ENCODE measurements around the gene CREB5. TPM values are rescaled to one million over a fixed set of nuclear protein-coding genes. Genes with fewer than 3 reads are reported as not detected.

CREB5 gene
- total and polyA plus RNA-seq, 2 of the 13 experiments (the other 11 are each of a cell fraction or from before 2014, with no cell fraction given): 0.38 to 0.71 TPM

GRCh38 chr7:28447071-28447470 is 34.8 kb downstream of the CREB5 start:
- intact Hi-C loops (cut with micrococcal nuclease; ENCODE audit: unreplicated experiment) (no loop called here), in situ Hi-C loops (cut with HindIII; ENCODE audit: extremely low pct_ligation_motif_present, low pct_unique_long_range_greater_than_20kb) (no loop called here)
- CTCF ChIA-PET (ENCODE audit: low intra/inter-chr PET ratio, low total read pairs): no interaction called here
- no peak for ATAC-seq
- H3K4me3 ChIP-seq (replicated peaks in 1 of 3; ENCODE audit: insufficient read depth in 1 of 3, low read depth in 2 of 3, low read length in 3 of 3): no peak overlapping the region
- no peak overlapping the region for H2AFZ ChIP-seq (ENCODE audit: low read length)
- 77% methylated on average over 5 of the region's 5 CpGs for WGBS (ENCODE audit: low lambda C conversion rate)
- no peak overlapping the region for H3K27ac ChIP-seq (ENCODE audit: extremely low read length, insufficient read depth, low read length)
- no peaks in the 10 kb centered on the region for H3K4me1 ChIP-seq (ENCODE audit: insufficient read depth, low read length)
- H3K9me3 ChIP-seq (ENCODE audit: low read length): no peaks in the 10 kb centered on the region
- no peaks in the 10 kb centered on the region for H3K79me2 ChIP-seq (ENCODE audit: insufficient read depth, low read length)
- POLR2A ChIA-PET: no interaction called here
- no peak for FAIRE-seq
- no peak overlapping the region for H3K4me2 ChIP-seq (ENCODE audit: low read depth, low read length)
- no peaks in the 10 kb centered on the region for H4K20me1 ChIP-seq (ENCODE audit: insufficient read depth, low read length)
- no peak for DNase-seq (ENCODE audit: low spot score)
- H3K27me3 ChIP-seq (ENCODE audit: control insufficient read depth in 1 of 2, insufficient read depth in 2 of 2, low read length in 2 of 2): no peaks in the 10 kb centered on the region; a peak in 1 of 5 replicates
- no peaks in the 10 kb centered on the region for H3K36me3 ChIP-seq (replicated peaks in 1 of 2; ENCODE audit: control insufficient read depth in 1 of 2, insufficient read depth in 2 of 2, low read length in 2 of 2)
- BruUV-seq (replicated peaks): no TSS peak
- no peak overlapping the region for H3K9ac ChIP-seq (ENCODE audit: insufficient read depth, low read depth, low read length)
- TF ChIP-seq, protein P1, sequence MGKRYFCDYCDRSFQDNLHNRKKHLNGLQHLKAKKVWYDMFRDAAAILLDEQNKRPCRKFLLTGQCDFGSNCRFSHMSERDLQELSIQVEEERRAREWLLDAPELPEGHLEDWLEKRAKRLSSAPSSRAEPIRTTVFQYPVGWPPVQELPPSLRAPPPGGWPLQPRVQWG (CRISPR knock-in tag; IDR thresholded peaks at IDR 0.05; ENCODE audit: borderline replicate concordance, low read depth): no peak
- TF ChIP-seq SMAD3 (CRISPR knock-in tag; IDR thresholded peaks at IDR 0.05) (no peak), JUND (CRISPR knock-in tag; IDR thresholded peaks at IDR 0.05) (no peak), HMGA1 (CRISPR knock-in tag; conservative IDR thresholded peaks at IDR 0.05) (no peak), YY1 (IDR thresholded peaks at IDR 0.05; ENCODE audit: insufficient read depth, insufficient replicate concordance, low read depth, low read length) (no peak), SRSF4 (IDR thresholded peaks at IDR 0.05; ENCODE audit: low read depth, low read length, poor library complexity, severe bottlenecking) (no peak), ZC3H13 (CRISPR knock-in tag; IDR thresholded peaks at IDR 0.05) (no peak), PCBP1 (IDR thresholded peaks at IDR 0.05; ENCODE audit: borderline replicate concordance, low read depth, low read length) (no peak), PTBP1 (IDR thresholded peaks at IDR 0.05; ENCODE audit: low read depth, low read length, poor library complexity, severe bottlenecking) (no peak)

- intact Hi-C loops (cut with micrococcal nuclease; ENCODE audit: unreplicated experiment): no loop called here
- ChIA-PET CTCF (ENCODE audit: low intra/inter-chr PET ratio, low total read pairs) (no interaction called here), POLR2A (no interaction called here)
- Histone ChIP-seq H3K9me3 (ENCODE audit: low read length) (no peaks in the 10 kb centered on the region), H3K9ac (ENCODE audit: insufficient read depth, low read depth, low read length) (no peak overlapping the region), H3K4me2 (ENCODE audit: low read depth, low read length) (no peak overlapping the region), H3K27me3 (ENCODE audit: control insufficient read depth in 1 of 2, insufficient read depth in 2 of 2, low read length in 2 of 2) (no peaks in the 10 kb centered on the region; a peak in 1 of 5 replicates), H3K4me1 (ENCODE audit: insufficient read depth, low read length) (no peaks in the 10 kb centered on the region), H3K4me3 (replicated peaks in 1 of 3; ENCODE audit: insufficient read depth in 1 of 3, low read depth in 2 of 3, low read length in 3 of 3) (no peak overlapping the region), H3K79me2 (ENCODE audit: insufficient read depth, low read length) (no peaks in the 10 kb centered on the region), H2AFZ (ENCODE audit: low read length) (no peak overlapping the region), H3K36me3 (replicated peaks in 1 of 2; ENCODE audit: control insufficient read depth in 1 of 2, insufficient read depth in 2 of 2, low read length in 2 of 2) (no peaks in the 10 kb centered on the region), H3K27ac (ENCODE audit: extremely low read length, insufficient read depth, low read length) (no peak overlapping the region), H4K20me1 (ENCODE audit: insufficient read depth, low read length) (no peaks in the 10 kb centered on the region)
- FAIRE-seq (no peak), DNase-seq (ENCODE audit: low spot score) (no peak), ATAC-seq (no peak)
- WGBS (ENCODE audit: low lambda C conversion rate): 6% methylated on average over 4 of the region's 4 CpGs
- in situ Hi-C loops (cut with HindIII; ENCODE audit: extremely low pct_ligation_motif_present, low pct_unique_long_range_greater_than_20kb): no loop called here
- no TSS peak for BruUV-seq (replicated peaks)
- no peak for TF ChIP-seq KDM5B (CRISPR knock-in tag; IDR thresholded peaks at IDR 0.05; ENCODE audit: borderline replicate concordance)
- no peak for TF ChIP-seq ZBTB7A (CRISPR knock-in tag; IDR thresholded peaks at IDR 0.05)
- no peak for TF ChIP-seq NAIF1 (CRISPR knock-in tag; IDR thresholded peaks at IDR 0.05; ENCODE audit: borderline replicate concordance)
- TF ChIP-seq KAT7 (CRISPR knock-in tag; IDR thresholded peaks at IDR 0.05; ENCODE audit: borderline replicate concordance): no peak
- TF ChIP-seq, protein P2, sequence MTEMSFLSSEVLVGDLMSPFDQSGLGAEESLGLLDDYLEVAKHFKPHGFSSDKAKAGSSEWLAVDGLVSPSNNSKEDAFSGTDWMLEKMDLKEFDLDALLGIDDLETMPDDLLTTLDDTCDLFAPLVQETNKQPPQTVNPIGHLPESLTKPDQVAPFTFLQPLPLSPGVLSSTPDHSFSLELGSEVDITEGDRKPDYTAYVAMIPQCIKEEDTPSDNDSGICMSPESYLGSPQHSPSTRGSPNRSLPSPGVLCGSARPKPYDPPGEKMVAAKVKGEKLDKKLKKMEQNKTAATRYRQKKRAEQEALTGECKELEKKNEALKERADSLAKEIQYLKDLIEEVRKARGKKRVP (CRISPR knock-in tag; IDR thresholded peaks at IDR 0.05): no peak
- no peak for TF ChIP-seq MXI1 (IDR thresholded peaks at IDR 0.05; ENCODE audit: borderline replicate concordance, low read depth, low read length)
- no peak for TF ChIP-seq TARDBP (CRISPR knock-in tag; IDR thresholded peaks at IDR 0.05)
- no peak for TF ChIP-seq ZNF335 (CRISPR knock-in tag; IDR thresholded peaks at IDR 0.05)
- TF ChIP-seq ZNF225 (CRISPR knock-in tag; IDR thresholded peaks at IDR 0.05): no peak
- TF ChIP-seq RARA (CRISPR knock-in tag; IDR thresholded peaks at IDR 0.05): no peak
These were observed 36.4 kb downstream of the CREB5 start for GRCh38 chr7:28448708-28449107.
